Measurements from ENCODE around the gene BAIAP2L1. TPM values are rescaled to one million over a fixed set of nuclear protein-coding genes. Genes with fewer than 3 reads are reported as not detected.
A peak's percentile ranks its signal among the peaks of the same experiment; 100 is the strongest.

The BAIAP2L1 gene
- total and polyA plus RNA-seq, 2 experiments from 2014 or later, result 24.1 to 38.3 TPM

DNA sequence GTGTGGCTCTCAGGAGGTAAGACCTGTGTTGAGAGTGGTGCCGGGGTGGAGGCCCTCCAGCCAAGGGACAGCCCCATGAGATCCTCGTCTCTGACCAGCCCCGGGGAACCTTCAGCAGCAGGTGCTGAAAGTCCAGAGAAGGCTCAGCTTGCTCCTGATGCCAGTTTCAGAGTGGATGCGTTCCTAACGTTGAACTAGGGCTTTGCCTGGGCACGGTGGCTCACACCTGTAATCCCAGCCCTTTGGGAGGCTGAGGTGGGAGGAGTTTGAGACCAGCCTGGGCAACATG lies 45.7 kb downstream of the BAIAP2L1 start (continued):
- TF ChIP-seq ZNF462 (CRISPR knock-in tag; IDR thresholded peaks at IDR 0.05), result no peak
- TF ChIP-seq, protein P1, sequence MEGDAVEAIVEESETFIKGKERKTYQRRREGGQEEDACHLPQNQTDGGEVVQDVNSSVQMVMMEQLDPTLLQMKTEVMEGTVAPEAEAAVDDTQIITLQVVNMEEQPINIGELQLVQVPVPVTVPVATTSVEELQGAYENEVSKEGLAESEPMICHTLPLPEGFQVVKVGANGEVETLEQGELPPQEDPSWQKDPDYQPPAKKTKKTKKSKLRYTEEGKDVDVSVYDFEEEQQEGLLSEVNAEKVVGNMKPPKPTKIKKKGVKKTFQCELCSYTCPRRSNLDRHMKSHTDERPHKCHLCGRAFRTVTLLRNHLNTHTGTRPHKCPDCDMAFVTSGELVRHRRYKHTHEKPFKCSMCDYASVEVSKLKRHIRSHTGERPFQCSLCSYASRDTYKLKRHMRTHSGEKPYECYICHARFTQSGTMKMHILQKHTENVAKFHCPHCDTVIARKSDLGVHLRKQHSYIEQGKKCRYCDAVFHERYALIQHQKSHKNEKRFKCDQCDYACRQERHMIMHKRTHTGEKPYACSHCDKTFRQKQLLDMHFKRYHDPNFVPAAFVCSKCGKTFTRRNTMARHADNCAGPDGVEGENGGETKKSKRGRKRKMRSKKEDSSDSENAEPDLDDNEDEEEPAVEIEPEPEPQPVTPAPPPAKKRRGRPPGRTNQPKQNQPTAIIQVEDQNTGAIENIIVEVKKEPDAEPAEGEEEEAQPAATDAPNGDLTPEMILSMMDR (conservative IDR thresholded peaks at IDR 0.05; ENCODE audit: low read depth in 2 of 2), result no peak
- no peak for TF ChIP-seq POLR2AphosphoS5 (IDR thresholded peaks at IDR 0.05; ENCODE audit: low read depth)
- TF ChIP-seq CREB1 (CRISPR knock-in tag; IDR thresholded peaks at IDR 0.05; ENCODE audit: low read depth), result no peak

DNA sequence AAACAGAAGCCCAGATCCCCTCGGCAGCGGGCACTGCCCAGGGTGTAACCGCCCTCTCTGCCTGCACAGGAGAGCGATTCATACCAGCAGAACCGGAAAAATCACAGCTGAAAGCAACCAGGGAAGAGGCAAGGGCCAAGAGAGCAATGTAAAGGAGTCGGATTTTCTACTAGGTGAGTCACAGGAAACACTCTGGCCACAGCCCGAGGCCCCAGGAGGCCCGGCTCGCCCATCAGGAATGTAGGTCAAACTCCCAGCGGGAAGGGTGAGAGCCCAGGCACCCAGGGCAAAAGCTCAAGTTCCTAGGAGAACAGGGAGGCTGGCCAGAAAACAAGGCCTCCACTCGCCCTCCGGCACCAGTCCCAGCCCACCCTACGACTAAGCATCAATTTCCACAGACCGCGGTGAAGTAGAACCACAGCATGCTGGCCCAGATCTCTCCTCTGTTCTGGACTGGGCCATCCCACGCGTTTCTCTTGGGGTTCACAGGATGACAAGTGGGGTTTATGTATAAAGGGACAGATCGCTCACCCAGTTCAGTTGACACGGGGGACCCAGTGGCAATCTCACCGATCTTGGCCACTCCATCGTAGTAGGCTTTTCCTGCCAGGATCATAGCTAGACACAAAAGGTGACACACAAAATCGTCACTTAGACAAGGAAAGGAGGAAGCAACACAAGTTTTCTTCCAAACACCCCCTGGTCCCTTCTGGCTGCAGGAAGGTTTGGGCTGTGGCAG lies 46.2 kb downstream of the BAIAP2L1 start:
- Mint-ChIP-seq H3K4me3 (no peak overlapping the region), H3K36me3 (ENCODE audit: low read depth) (peaks cover 36% of the 10 kb centered on the region), H3K9me3 (no peaks in the 10 kb centered on the region; the same call in 2 of the 3 replicates), H3K27ac (peak overlapping the region; percentile 77), H3K4me1 (peaks cover 9% of the 10 kb centered on the region), H3K27me3 (ENCODE audit: insufficient read depth, low read depth, poor library complexity) (no peaks in the 10 kb centered on the region)
- no peak for DNase-seq (ENCODE audit: low spot score)
- no peaks in the 10 kb centered on the region for H3F3A ChIP-seq (replicated peaks; ENCODE audit: low read depth)
- ATAC-seq, result peak; percentile 59
- H3K4me2 ChIP-seq, result no peak overlapping the region
- no peaks in the 10 kb centered on the region for H3K9me2 ChIP-seq (ENCODE audit: insufficient read depth)
- TF ChIP-seq ETS1 (IDR thresholded peaks at IDR 0.05) (no peak), EZH2 (IDR thresholded peaks at IDR 0.05; ENCODE audit: low read depth, unreplicated experiment) (no peak), STAT1 (IDR thresholded peaks at IDR 0.05; ENCODE audit: unreplicated experiment) (no peak), NANOG (IDR thresholded peaks at IDR 0.05; ENCODE audit: borderline replicate concordance) (no peak)
- H3K36me3 ChIP-seq (ENCODE audit: insufficient read depth), result no peaks in the 10 kb centered on the region
- no peak overlapping the region for H3K4me3 ChIP-seq
- peak overlapping the region; percentile 55; the same call in 1 of the 2 replicates for H3K27ac ChIP-seq (ENCODE audit: low read depth)
- H3K79me2 ChIP-seq (replicated peaks; ENCODE audit: insufficient read depth), result peaks cover 22% of the 10 kb centered on the region
- no peak overlapping the region for H2AFZ ChIP-seq
- peaks cover 9% of the 10 kb centered on the region; the same call in 1 of the 2 replicates for H4K20me1 ChIP-seq (replicated peaks; ENCODE audit: insufficient read depth)
- no peaks in the 10 kb centered on the region for H3K27me3 ChIP-seq (ENCODE audit: insufficient read depth)
- 0 out of 2 replicates have a peak, but pooled peaks cover 4% of the 10 kb centered on the region for H3K4me1 ChIP-seq (ENCODE audit: insufficient read depth)

Data from GM23338 (cell line).